ENCODE results near the gene NCAPG2.

GRCh38 chr7:158623241-158623640 is 81.4 kb downstream of the NCAPG2 start:
- TF ChIP-seq POLR2AphosphoS5 (IDR thresholded peaks at IDR 0.05; ENCODE audit: low read depth) = no peak
- TF ChIP-seq REST (IDR thresholded peaks at IDR 0.05; ENCODE audit: unreplicated experiment) = no peak
- no peak for TF ChIP-seq ZNF331 (CRISPR knock-in tag; IDR thresholded peaks at IDR 0.05; ENCODE audit: low read depth)
- TF ChIP-seq EZH2phosphoT487 (IDR thresholded peaks at IDR 0.05; ENCODE audit: unreplicated experiment) = no peak

Measured in GM23338 (cell line).